ENCODE results near the gene WDPCP.

WDPCP gene

GRCh38 chr2:63494100-63494499, 94.2 kb downstream of the WDPCP start (continued):
- TF ChIP-seq ZNF70 (CRISPR knock-in tag; IDR thresholded peaks at IDR 0.05), result no peak
- TF ChIP-seq, protein P1, sequence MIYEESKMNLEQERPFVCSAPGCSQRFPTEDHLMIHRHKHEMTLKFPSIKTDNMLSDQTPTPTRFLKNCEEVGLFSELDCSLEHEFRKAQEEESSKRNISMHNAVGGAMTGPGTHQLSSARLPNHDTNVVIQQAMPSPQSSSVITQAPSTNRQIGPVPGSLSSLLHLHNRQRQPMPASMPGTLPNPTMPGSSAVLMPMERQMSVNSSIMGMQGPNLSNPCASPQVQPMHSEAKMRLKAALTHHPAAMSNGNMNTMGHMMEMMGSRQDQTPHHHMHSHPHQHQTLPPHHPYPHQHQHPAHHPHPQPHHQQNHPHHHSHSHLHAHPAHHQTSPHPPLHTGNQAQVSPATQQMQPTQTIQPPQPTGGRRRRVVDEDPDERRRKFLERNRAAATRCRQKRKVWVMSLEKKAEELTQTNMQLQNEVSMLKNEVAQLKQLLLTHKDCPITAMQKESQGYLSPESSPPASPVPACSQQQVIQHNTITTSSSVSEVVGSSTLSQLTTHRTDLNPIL (CRISPR knock-in tag; IDR thresholded peaks at IDR 0.05; ENCODE audit: low read depth), result no peak
- no peak for TF ChIP-seq RARB (CRISPR knock-in tag; IDR thresholded peaks at IDR 0.05)
- TF ChIP-seq ESRRG (CRISPR knock-in tag; IDR thresholded peaks at IDR 0.05), result no peak
- no peak for TF ChIP-seq ZNF565 (CRISPR knock-in tag; conservative IDR thresholded peaks at IDR 0.05; ENCODE audit: low read depth)

DNA sequence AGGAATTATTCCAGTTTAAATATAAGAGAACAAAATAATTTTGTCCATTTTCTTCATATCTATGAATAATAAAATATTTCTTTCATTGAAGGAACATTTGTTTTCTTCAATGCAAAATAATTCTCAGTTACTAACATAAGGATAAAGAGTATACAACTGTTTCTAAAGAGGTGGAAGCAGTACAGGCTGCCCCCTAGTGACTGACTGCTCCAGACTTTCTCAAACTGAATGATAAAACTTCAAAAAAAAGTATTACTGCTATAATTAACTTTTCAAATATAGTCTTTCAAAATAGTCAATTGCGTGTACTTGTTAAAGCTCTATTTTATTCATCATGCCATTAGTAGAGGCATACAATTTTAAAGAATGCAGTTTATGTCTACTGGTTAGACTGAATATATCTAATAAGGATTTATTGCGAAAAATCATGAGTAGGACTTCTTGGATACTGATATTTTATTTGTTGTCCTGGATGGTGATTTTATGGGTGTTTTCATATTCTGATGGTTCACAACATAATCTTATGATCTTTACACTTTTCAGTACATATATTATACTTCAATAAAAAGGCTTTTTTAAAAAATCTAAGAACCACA, 100.1 kb downstream of the WDPCP start:
- peak; percentile 75; the same call in 2 of the 3 replicates for ATAC-seq
- TF ChIP-seq ZFP3 (CRISPR knock-in tag; IDR thresholded peaks at IDR 0.05), result no peak
- TF ChIP-seq, protein P1 (CRISPR knock-in tag; IDR thresholded peaks at IDR 0.05; ENCODE audit: low read depth), result no peak
- TF ChIP-seq ESRRG (CRISPR knock-in tag; IDR thresholded peaks at IDR 0.05), result no peak
- no peak for TF ChIP-seq ZC3H10 (CRISPR knock-in tag; IDR thresholded peaks at IDR 0.05)
- no peak for TF ChIP-seq CSDC2 (CRISPR knock-in tag; IDR thresholded peaks at IDR 0.05)

DNA sequence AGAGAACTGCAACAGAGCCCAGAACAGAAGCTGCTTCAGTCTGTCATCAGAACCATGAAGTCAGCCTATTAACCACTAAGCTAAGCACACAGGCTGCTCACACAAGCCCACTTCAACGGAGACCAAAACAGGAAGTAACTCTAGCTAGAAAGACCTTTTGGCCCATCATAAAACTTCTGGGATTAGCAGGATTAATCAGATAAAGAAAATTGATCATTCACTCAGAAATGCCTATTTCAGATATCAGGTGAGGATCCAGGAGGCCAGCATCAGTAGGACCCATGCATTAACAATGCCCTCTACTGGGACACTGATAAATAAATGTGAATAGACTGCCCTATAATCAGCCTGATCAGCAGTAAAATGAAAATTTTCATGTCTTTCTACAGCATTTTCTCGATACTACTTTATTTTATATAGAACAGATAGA, 101.4 kb downstream of the WDPCP start:
- ATAC-seq, result peak; percentile 63; the same call in 2 of the 3 replicates
- TF ChIP-seq, protein P1 (CRISPR knock-in tag; IDR thresholded peaks at IDR 0.05; ENCODE audit: low read depth), result no peak
- no peak for TF ChIP-seq ZNF8 (CRISPR knock-in tag; IDR thresholded peaks at IDR 0.05)
- TF ChIP-seq POU6F1 (CRISPR knock-in tag; IDR thresholded peaks at IDR 0.05; ENCODE audit: borderline replicate concordance, low read depth), result no peak
- TF ChIP-seq ZFP30 (CRISPR knock-in tag; IDR thresholded peaks at IDR 0.05), result no peak
- no peak for TF ChIP-seq PATZ1 (CRISPR knock-in tag; IDR thresholded peaks at IDR 0.05; ENCODE audit: borderline replicate concordance)
- TF ChIP-seq GLIS3 (CRISPR knock-in tag; IDR thresholded peaks at IDR 0.05), result no peak
- TF ChIP-seq, protein P2, sequence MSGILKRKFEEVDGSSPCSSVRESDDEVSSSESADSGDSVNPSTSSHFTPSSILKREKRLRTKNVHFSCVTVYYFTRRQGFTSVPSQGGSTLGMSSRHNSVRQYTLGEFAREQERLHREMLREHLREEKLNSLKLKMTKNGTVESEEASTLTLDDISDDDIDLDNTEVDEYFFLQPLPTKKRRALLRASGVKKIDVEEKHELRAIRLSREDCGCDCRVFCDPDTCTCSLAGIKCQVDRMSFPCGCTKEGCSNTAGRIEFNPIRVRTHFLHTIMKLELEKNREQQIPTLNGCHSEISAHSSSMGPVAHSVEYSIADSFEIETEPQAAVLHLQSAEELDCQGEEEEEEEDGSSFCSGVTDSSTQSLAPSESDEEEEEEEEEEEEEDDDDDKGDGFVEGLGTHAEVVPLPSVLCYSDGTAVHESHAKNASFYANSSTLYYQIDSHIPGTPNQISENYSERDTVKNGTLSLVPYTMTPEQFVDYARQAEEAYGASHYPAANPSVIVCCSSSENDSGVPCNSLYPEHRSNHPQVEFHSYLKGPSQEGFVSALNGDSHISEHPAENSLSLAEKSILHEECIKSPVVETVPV (CRISPR knock-in tag; IDR thresholded peaks at IDR 0.05), result no peak
- TF ChIP-seq TCF4 (CRISPR knock-in tag; IDR thresholded peaks at IDR 0.05; ENCODE audit: borderline replicate concordance), result no peak
- TF ChIP-seq PPARA (CRISPR knock-in tag; IDR thresholded peaks at IDR 0.05; ENCODE audit: borderline replicate concordance), result no peak
- no peak for TF ChIP-seq TOX (CRISPR knock-in tag; IDR thresholded peaks at IDR 0.05; ENCODE audit: borderline replicate concordance)
- no peak for TF ChIP-seq ZFP3 (CRISPR knock-in tag; IDR thresholded peaks at IDR 0.05)
- no peak for TF ChIP-seq ISL1 (CRISPR knock-in tag; IDR thresholded peaks at IDR 0.05)
- TF ChIP-seq ZNF565 (CRISPR knock-in tag; conservative IDR thresholded peaks at IDR 0.05; ENCODE audit: low read depth), result no peak
- no peak for TF ChIP-seq ARNTL (CRISPR knock-in tag; IDR thresholded peaks at IDR 0.05; ENCODE audit: borderline replicate concordance, low read depth)
- TF ChIP-seq ESRRG (CRISPR knock-in tag; IDR thresholded peaks at IDR 0.05), result no peak
- no peak for TF ChIP-seq SNAI2 (CRISPR knock-in tag; IDR thresholded peaks at IDR 0.05)
- no peak for TF ChIP-seq CSDC2 (CRISPR knock-in tag; IDR thresholded peaks at IDR 0.05)
- TF ChIP-seq TSHZ2 (CRISPR knock-in tag; IDR thresholded peaks at IDR 0.05), result no peak
- TF ChIP-seq ZC3H10 (CRISPR knock-in tag; IDR thresholded peaks at IDR 0.05), result no peak
